Smooth muscle cell (in vitro differentiated cells): Measurements from ENCODE around the gene SEPSECS. TPM values are rescaled to one million over a fixed set of nuclear protein-coding genes. Genes with fewer than 3 reads are reported as not detected.

Source experiments
- DNase-seq: peaks from one replicate; lab custom pipeline; 2025; ENCODE audit not compliant: unreplicated experiment; lab: John Stamatoyannopoulos, UW
- H2AFZ ChIP-seq: fragments of 200-600 bp; sonication (generic); 2 replicates; pipeline ENCODE4 v1.6.0; 2016; ENCODE audit warnings: antibody characterized with exemption, low read depth, mild to moderate bottlenecking
- H3F3A ChIP-seq: fragments of 200-600 bp; sonication (generic); 2 replicates; pipeline ENCODE4 v1.6.0; 2017; ENCODE audit warnings: antibody characterized with exemption, low read depth
- H3K27ac ChIP-seq: fragments of 200-600 bp; sonication (generic); 2 replicates; pipeline ENCODE4 v1.5.1; 2016; ENCODE audit warnings: low read depth, mild to moderate bottlenecking
- H3K27me3 ChIP-seq: fragments of 200-600 bp; sonication (generic); 2 replicates; pipeline ENCODE4 v1.6.1; 2016; ENCODE audit warnings: low read depth, mild to moderate bottlenecking
- H3K36me3 ChIP-seq: fragments of 200-600 bp; sonication (generic); 2 replicates; pipeline ENCODE4 v1.5.1; 2016; ENCODE audit warnings: low read depth
- H3K4me1 ChIP-seq: fragments of 200-600 bp; sonication (generic); 2 replicates; pipeline ENCODE4 v1.5.1; 2016; ENCODE audit warnings: low read depth
- H3K4me2 ChIP-seq: fragments of 200-600 bp; sonication (generic); 2 replicates; pipeline ENCODE4 v1.6.0; 2016; ENCODE audit warnings: mild to moderate bottlenecking
- H3K4me3 ChIP-seq: fragments of 200-600 bp; sonication (generic); 2 replicates; pipeline ENCODE4 v1.5.1; 2016; ENCODE audit warnings: mild to moderate bottlenecking
- H3K79me2 ChIP-seq: fragments of 200-600 bp; sonication (generic); 2 replicates; pipeline ENCODE4 v1.6.0; 2016; ENCODE audit warnings: low read depth, mild to moderate bottlenecking
- H3K9ac ChIP-seq: fragments of 200-600 bp; sonication (generic); 2 replicates; pipeline ENCODE4 v1.6.0; 2016; ENCODE audit warnings: low read depth
- H3K9me3 ChIP-seq: fragments of 200-600 bp; sonication (generic); replicated peaks from 2 replicates; pipeline ENCODE4 v1.5.1; 2016; ENCODE audit warnings: low read depth
- H4K20me1 ChIP-seq: fragments of 200-600 bp; sonication (generic); 2 replicates; pipeline ENCODE4 v1.6.0; 2016; ENCODE audit warnings: low read depth
- CTCF ChIP-seq: fragments of 200-600 bp; sonication (generic); IDR thresholded peaks from 2 replicates; pipeline ENCODE4 v1.5.1; 2017; ENCODE audit warnings: borderline replicate concordance, mild to moderate bottlenecking, antibody characterized with exemption; ENCODE audit not compliant: insufficient read depth, poor library complexity, severe bottlenecking
- WGBS: methylation state at CpG from one replicate; pipeline ENCODE4 v1.1.7; 2016; ENCODE audit warnings: low lambda C conversion rate; 5-methylcytosine and 5-hydroxymethylcytosine counted together
- polyA plus RNA-seq: library from polyadenylated mRNA; unstranded; fragments of >200 nt; fragmentation: Nextera tagmentation; extraction: Ambion mirVana; gene quantifications from 2 replicates; pipeline ENCODE4 v1.2.1, GENCODE V29; 2016
- total RNA-seq: library from RNA; depleted of rRNA; stranded (reverse); fragments of >200 nt; gene quantifications from 2 replicates; pipeline ENCODE4 v1.2.3, GENCODE V29; 2014

The SEPSECS gene
- total and polyA plus RNA-seq, 2 experiments from 2014 or later = 4.2 to 8.4 TPM

DNA sequence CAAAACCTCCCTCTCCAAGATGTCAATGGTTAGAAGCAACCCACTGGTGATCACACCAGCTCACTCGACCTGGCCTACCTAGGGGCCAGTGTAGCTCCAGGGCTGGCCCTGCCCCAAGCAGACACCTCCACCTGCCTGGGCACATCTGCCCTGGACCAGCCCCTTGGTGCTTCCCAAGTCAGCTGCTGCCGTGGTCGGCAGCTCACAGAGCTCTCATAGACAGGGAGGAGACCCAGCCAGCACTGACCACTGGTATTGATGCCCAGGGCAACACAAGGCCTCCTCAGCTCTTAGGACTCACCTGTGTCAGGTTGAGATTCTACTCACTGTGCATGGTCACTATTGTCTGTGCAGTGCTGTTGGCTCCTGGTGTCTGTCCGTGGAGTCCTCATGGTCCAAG, 51.7 kb downstream of the SEPSECS start:
- no peaks in the 10 kb centered on the region for H3K36me3 ChIP-seq
- H3K79me2 ChIP-seq = no peaks in the 10 kb centered on the region
- DNase-seq = no peak
- 99% methylated on average over 4 of the region's 4 CpGs for WGBS
- TF ChIP-seq CTCF = no peak
- no peak overlapping the region for H2AFZ ChIP-seq
- H3K9me3 ChIP-seq = no peaks in the 10 kb centered on the region
- no peaks in the 10 kb centered on the region for H3K27me3 ChIP-seq
- H3K4me3 ChIP-seq = no peak overlapping the region
- peaks cover 9% of the 10 kb centered on the region for H3F3A ChIP-seq
- no peak overlapping the region for H3K4me2 ChIP-seq
- no peak overlapping the region for H3K9ac ChIP-seq
- no peaks in the 10 kb centered on the region for H3K4me1 ChIP-seq
- H3K27ac ChIP-seq = no peak overlapping the region
- H4K20me1 ChIP-seq = no peaks in the 10 kb centered on the region

GRCh38 chr4:25107827-25108516, 52.3 kb downstream of the SEPSECS start:
- Histone ChIP-seq H3K9me3 (no peaks in the 10 kb centered on the region), H3K79me2 (no peaks in the 10 kb centered on the region), H2AFZ (no peak overlapping the region), H3K36me3 (no peaks in the 10 kb centered on the region), H3K4me1 (no peaks in the 10 kb centered on the region), H3K9ac (no peak overlapping the region), H3F3A (peaks cover 7% of the 10 kb centered on the region), H3K4me3 (no peak overlapping the region), H4K20me1 (no peaks in the 10 kb centered on the region), H3K27ac (no peak overlapping the region), H3K27me3 (no peaks in the 10 kb centered on the region), H3K4me2 (no peak overlapping the region)
- TF ChIP-seq CTCF = no peak
- no peak for DNase-seq
- WGBS = 69% methylated on average over 6 of the region's 6 CpGs

- no peak for DNase-seq
- H3F3A ChIP-seq = no peaks in the 10 kb centered on the region
- H3K27ac ChIP-seq = no peak overlapping the region
- H3K4me1 ChIP-seq = no peaks in the 10 kb centered on the region
- no peak overlapping the region for H3K9ac ChIP-seq
- H4K20me1 ChIP-seq = no peaks in the 10 kb centered on the region
- no peaks in the 10 kb centered on the region for H3K27me3 ChIP-seq
- H3K36me3 ChIP-seq = no peaks in the 10 kb centered on the region
- H3K79me2 ChIP-seq = no peaks in the 10 kb centered on the region
- WGBS = 98% methylated on average over 14 of the region's 14 CpGs
- no peak for TF ChIP-seq CTCF
- H3K4me2 ChIP-seq = no peak overlapping the region
- no peak overlapping the region for H2AFZ ChIP-seq
- H3K9me3 ChIP-seq = no peaks in the 10 kb centered on the region
- no peak overlapping the region for H3K4me3 ChIP-seq
These were observed 53.7 kb downstream of the SEPSECS start for GRCh38 chr4:25106363-25107151.

GRCh38 chr4:25104591-25104990, 55.7 kb downstream of the SEPSECS start:
- H3K27ac ChIP-seq = no peak overlapping the region
- no peak for DNase-seq
- 34% methylated on average over 3 of the region's 3 CpGs for WGBS
- no peak for TF ChIP-seq CTCF
- no peaks in the 10 kb centered on the region for H3K9me3 ChIP-seq
- no peak overlapping the region for H3K4me3 ChIP-seq
- H4K20me1 ChIP-seq = no peaks in the 10 kb centered on the region
- H3K27me3 ChIP-seq = no peaks in the 10 kb centered on the region
- H3K36me3 ChIP-seq = no peaks in the 10 kb centered on the region
- no peaks in the 10 kb centered on the region for H3F3A ChIP-seq
- no peak overlapping the region for H2AFZ ChIP-seq
- no peaks in the 10 kb centered on the region for H3K79me2 ChIP-seq
- H3K4me2 ChIP-seq = no peak overlapping the region
- no peak overlapping the region for H3K9ac ChIP-seq
- no peaks in the 10 kb centered on the region for H3K4me1 ChIP-seq
